Prostate gland (tissue), 2 donors: Measurements from ENCODE around the gene SIGLEC15.

Source experiments
- CTCF ChIP-seq, 4 experiments: fragments of 200-600 bp in 2 of 4; fragments of 450-650 bp in 2 of 4; sonication (generic) in 2 of 4; IDR thresholded peaks; 1 replicate in 3 of 4; 2 replicates in 1 of 4; pipeline ENCODE4 v1.5.1; 2016 to 2019; ENCODE audit warnings: antibody characterized with exemption in 4 of 4, mild to moderate bottlenecking in 2 of 4, moderate library complexity in 2 of 4
- POLR2A ChIP-seq: fragments of 450-650 bp; IDR thresholded peaks from one replicate; pipeline ENCODE4 v1.6.1; 2016; ENCODE audit warnings: antibody characterized with exemption, mild to moderate bottlenecking

- TF ChIP-seq CTCF (IDR thresholded peaks at IDR 0.05), result no peak
- no peak for TF ChIP-seq POLR2A
Measured at GRCh38 chr18:45887585-45887984, 62.1 kb downstream of the SIGLEC15 start.
